Subcutaneous abdominal adipose tissue (tissue), 5 donors: ENCODE results near the gene ST3GAL5.
A peak's percentile ranks its signal among the peaks of the same experiment; 100 is the strongest.

ENCODE experiments used
- H3K27ac ChIP-seq: one replicate; pipeline ENCODE4 v1.7.0; 2013; ENCODE audit warnings: low read depth, mild to moderate bottlenecking, inconsistent platforms, low read length, moderate library complexity
- H3K27me3 ChIP-seq, 5 donors: one replicate each; pipeline ENCODE4 v1.7.0; 2013; ENCODE audit warnings: low read length in 5 of 5, inconsistent platforms in 1 of 5; ENCODE audit not compliant: control insufficient read depth in 5 of 5, insufficient read depth in 4 of 5
- H3K36me3 ChIP-seq, 5 donors: one replicate each; pipeline ENCODE4 v1.7.0; 2013; ENCODE audit warnings: low read length in 5 of 5; ENCODE audit not compliant: control insufficient read depth in 5 of 5, insufficient read depth in 5 of 5
- H3K4me1 ChIP-seq, 5 donors: one replicate each; pipeline ENCODE4 v1.7.0; 2013; ENCODE audit warnings: low read length in 5 of 5, mild to moderate bottlenecking in 3 of 5, moderate library complexity in 1 of 5; ENCODE audit not compliant: control insufficient read depth in 5 of 5, insufficient read depth in 5 of 5
- H3K4me3 ChIP-seq, 5 donors: one replicate each; pipeline ENCODE4 v1.7.0; 2013; ENCODE audit warnings: low read length in 5 of 5, low read depth in 1 of 5
- H3K9ac ChIP-seq, 5 donors: one replicate each; pipeline ENCODE4 v1.7.0; 2013; ENCODE audit warnings: low read length in 5 of 5, mild to moderate bottlenecking in 4 of 5, moderate library complexity in 3 of 5
- H3K9me3 ChIP-seq, 5 donors: one replicate each; pipeline ENCODE4 v1.7.0; 2013; ENCODE audit warnings: low read length in 5 of 5; ENCODE audit not compliant: control insufficient read depth in 5 of 5
- donor health status: healthy.
- donor health status: healthy.
- donor health status: healthy.
- donor health status: healthy.
- donor health status: healthy.

The ST3GAL5 gene

GRCh38 chr2:85930129-85931124 lies 41.6 kb upstream of the ST3GAL5 start:
- Histone ChIP-seq H3K9me3 (no peaks in the 10 kb centered on the region), H3K4me1 (peaks cover 0 to 34% (median 29%) of the 10 kb centered on the region in 5 donors), H3K4me3 (no peak overlapping the region), H3K27me3 (no peaks in the 10 kb centered on the region), H3K9ac (no peak overlapping the region), H3K36me3 (no peaks in the 10 kb centered on the region), H3K27ac (peak overlapping the region; percentile 55)

DNA sequence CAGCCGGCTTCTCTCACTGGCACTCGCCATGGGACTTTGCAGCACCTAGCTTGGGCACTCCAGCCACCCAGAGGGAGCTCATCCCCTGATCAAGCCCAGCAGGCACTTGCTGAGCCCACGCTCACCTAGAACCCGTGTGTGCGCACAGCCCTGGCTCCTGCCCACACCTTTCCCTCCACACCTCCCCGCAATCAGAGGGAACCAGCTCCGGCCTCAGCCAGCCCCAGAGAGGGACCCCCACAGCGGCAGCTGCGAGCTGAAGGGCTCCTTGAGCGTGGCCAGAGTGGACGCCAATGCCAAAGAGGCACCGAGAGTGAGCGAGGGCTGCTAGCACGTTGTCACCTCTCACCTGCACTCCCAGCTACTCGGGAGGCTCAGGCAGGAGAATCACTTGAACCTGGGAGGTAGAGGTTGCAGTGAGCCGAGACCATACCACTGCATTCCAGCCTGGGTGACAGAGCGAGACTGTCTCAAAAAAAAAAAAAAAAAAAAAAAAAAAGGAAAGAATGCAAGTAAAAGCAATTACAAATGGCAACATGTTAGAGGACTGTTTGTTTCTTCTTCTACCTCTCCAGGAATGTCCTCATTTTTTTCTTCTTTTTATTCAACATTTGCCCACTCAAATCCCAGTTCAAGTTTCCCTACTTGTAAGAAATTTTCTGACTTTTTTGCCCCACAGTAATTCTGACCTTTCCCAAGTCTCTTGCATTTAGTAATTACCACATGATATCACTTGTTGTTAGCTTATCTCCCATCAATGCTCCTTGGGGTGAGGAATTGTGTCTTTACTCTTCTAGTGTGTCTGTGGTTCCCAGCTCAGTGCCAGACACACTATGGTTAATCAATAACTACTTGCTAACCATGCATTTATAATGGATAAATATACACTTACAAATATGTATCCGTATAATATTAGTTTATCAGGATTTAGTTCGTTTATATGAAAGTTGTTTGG lies 40.6 kb upstream of the ST3GAL5 start:
- Histone ChIP-seq H3K9ac (no peak overlapping the region), H3K36me3 (no peaks in the 10 kb centered on the region), H3K27ac (no peak overlapping the region), H3K4me1 (peaks cover 0 to 43% (median 39%) of the 10 kb centered on the region in 5 donors), H3K27me3 (no peaks in the 10 kb centered on the region), H3K4me3 (no peak overlapping the region), H3K9me3 (no peaks in the 10 kb centered on the region)

GRCh38 chr2:85926931-85927661 lies 38.3 kb upstream of the ST3GAL5 start:
- H3K27me3 ChIP-seq, result no peaks in the 10 kb centered on the region
- no peaks in the 10 kb centered on the region for H3K9me3 ChIP-seq
- H3K36me3 ChIP-seq, result no peaks in the 10 kb centered on the region
- H3K27ac ChIP-seq, result no peak overlapping the region
- no peak overlapping the region for H3K4me3 ChIP-seq
- peaks cover 0 to 38% (median 33%) of the 10 kb centered on the region in 5 donors for H3K4me1 ChIP-seq
- H3K9ac ChIP-seq, result no peak overlapping the region

DNA sequence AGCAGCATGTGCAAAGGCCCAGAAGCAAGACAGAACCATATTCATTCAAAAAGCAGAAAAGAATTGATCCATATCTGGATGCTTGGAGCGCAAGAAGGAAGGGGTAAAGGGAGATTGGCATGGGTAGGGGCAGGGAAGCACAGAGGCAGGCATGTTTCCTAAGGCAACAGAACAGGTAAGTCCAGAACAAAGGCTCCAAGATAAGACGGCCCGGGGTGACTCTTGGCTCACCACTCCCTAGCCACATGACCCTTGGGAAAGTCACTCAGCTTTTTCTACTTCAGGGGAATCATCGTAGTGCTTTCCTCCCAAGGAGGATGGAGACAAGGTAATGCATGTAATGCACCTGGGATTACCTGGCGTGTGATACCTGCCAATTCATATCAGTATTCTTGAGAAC lies 37.7 kb upstream of the ST3GAL5 start:
- Histone ChIP-seq H3K9ac (no peak overlapping the region), H3K9me3 (no peaks in the 10 kb centered on the region), H3K4me1 (peaks cover 0 to 38% (median 33%) of the 10 kb centered on the region in 5 donors), H3K36me3 (no peaks in the 10 kb centered on the region), H3K4me3 (no peak overlapping the region), H3K27ac (no peak overlapping the region), H3K27me3 (no peaks in the 10 kb centered on the region)

GRCh38 chr2:85925216-85925671 lies 36.5 kb upstream of the ST3GAL5 start:
- Histone ChIP-seq H3K4me3 (no peak overlapping the region), H3K4me1 (peaks cover 0 to 45% (median 38%) of the 10 kb centered on the region in 5 donors), H3K36me3 (no peaks in the 10 kb centered on the region), H3K27me3 (no peaks in the 10 kb centered on the region), H3K9ac (no peak overlapping the region), H3K27ac (no peak overlapping the region), H3K9me3 (no peaks in the 10 kb centered on the region)

DNA sequence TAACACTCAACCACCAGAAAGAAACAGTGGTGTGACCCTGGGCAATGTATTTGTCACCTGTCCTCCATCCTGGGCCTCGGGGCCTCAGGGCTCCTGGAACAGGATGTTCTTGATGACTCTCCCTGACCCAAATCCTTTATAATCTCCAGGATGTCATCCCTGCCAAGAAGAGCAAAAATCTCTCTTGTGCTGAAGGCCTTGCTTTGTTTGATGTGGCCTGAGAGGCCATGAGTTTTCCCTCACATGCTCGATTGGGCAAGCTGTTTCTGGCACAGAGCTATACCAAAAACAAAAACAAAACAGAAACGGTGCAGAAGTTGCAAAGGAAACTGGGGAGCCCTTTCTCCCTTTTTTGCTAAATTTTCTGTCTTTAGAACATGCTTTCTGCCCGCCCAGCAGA lies 35.7 kb upstream of the ST3GAL5 start:
- peak overlapping the region; percentile 34 for H3K27ac ChIP-seq
- no peak overlapping the region for H3K4me3 ChIP-seq
- peaks cover 0 to 44% (median 35%) of the 10 kb centered on the region in 5 donors for H3K4me1 ChIP-seq

GRCh38 chr2:85922199-85922598 lies 33.4 kb upstream of the ST3GAL5 start:
- Histone ChIP-seq H3K4me3 (no peak overlapping the region), H3K36me3 (no peaks in the 10 kb centered on the region), H3K27ac (no peak overlapping the region), H3K9ac (no peak overlapping the region), H3K4me1 (peaks cover 0 to 40% (median 29%) of the 10 kb centered on the region in 5 donors), H3K9me3 (no peaks in the 10 kb centered on the region), H3K27me3 (no peaks in the 10 kb centered on the region)

More for the DNA sequence above, 35.7 kb upstream of the ST3GAL5 start:
- H3K9me3 ChIP-seq, result no peaks in the 10 kb centered on the region
- H3K9ac ChIP-seq, result peak overlapping the region in 2 of 5 donors; percentile 35 to 39
- no peaks in the 10 kb centered on the region for H3K27me3 ChIP-seq
- H3K36me3 ChIP-seq, result no peaks in the 10 kb centered on the region

GRCh38 chr2:85921659-85922058 lies 32.9 kb upstream of the ST3GAL5 start:
- H3K27me3 ChIP-seq, result no peaks in the 10 kb centered on the region
- no peaks in the 10 kb centered on the region for H3K36me3 ChIP-seq
- no peak overlapping the region for H3K9ac ChIP-seq
- H3K4me1 ChIP-seq, result peaks cover 0 to 34% (median 24%) of the 10 kb centered on the region in 5 donors
- no peak overlapping the region for H3K4me3 ChIP-seq
- no peak overlapping the region for H3K27ac ChIP-seq
- no peaks in the 10 kb centered on the region for H3K9me3 ChIP-seq

DNA sequence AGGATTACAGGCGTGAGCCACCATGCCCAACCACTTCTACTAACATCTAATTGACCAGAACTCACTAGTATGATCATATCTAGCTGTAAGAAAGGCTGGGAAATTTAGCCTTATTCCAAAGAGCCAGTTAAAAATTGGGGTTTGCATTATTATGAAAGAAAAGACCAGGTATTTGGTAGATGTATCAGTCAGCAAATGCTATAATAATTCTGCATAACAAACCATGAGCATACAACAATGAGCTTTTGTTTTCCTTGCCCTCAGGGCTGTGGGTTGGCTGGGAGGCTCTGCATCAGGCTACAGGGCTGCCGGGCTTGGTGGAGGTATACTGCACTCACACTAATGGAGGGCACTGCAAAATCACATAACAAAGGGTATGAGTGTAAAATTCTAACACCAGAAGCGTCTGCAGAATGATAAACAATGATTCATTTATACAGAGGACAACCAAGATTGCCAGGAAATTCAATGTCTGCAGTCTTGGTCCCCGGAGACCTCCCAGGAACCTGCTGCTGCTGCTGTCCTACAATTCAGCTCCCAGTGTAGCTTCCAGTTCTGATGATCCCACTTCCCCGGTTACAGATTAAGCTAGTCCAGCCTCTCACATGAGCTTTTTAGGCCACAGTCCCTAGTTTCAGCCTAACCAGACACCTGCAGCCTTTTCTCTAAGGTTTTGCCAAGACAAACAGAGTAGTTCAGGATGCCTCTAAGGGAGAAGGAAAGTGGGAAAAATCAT lies 32.2 kb upstream of the ST3GAL5 start:
- Histone ChIP-seq H3K27ac (no peak overlapping the region), H3K9ac (no peak overlapping the region), H3K27me3 (no peaks in the 10 kb centered on the region)

More for the DNA sequence above, 32.2 kb upstream of the ST3GAL5 start:
- Histone ChIP-seq H3K36me3 (no peaks in the 10 kb centered on the region), H3K4me1 (peaks cover 0 to 33% (median 23%) of the 10 kb centered on the region in 5 donors), H3K4me3 (no peak overlapping the region), H3K9me3 (no peaks in the 10 kb centered on the region)
